Bronchial epithelial cell (primary cell): Measurements from ENCODE around the gene PIK3C2B. TPM values are rescaled to one million over a fixed set of nuclear protein-coding genes. Genes with fewer than 3 reads are reported as not detected.

Experiments used
- DNase-seq: peaks from one replicate; pipeline ENCODE4 v3.0.0-alpha.2; 2010; ENCODE audit warnings: low read depth
- FAIRE-seq: peaks from 2 replicates; lab custom pipeline; 2011; peaks lifted over from hg19 to GRCh38; lab: Jason Lieb, UNC
- H3K27me3 ChIP-seq: 2 replicates; pipeline ENCODE4 v1.5.1; 2011; ENCODE audit warnings: low read length; ENCODE audit not compliant: control insufficient read depth, insufficient read depth
- H3K36me3 ChIP-seq: 2 replicates; pipeline ENCODE4 v1.5.1; 2011; ENCODE audit warnings: low read length; ENCODE audit not compliant: control insufficient read depth, insufficient read depth
- H3K4me3 ChIP-seq: 2 replicates; pipeline ENCODE4 v1.5.1; 2011; ENCODE audit warnings: mild to moderate bottlenecking, low read depth, low read length, control low read depth
- CTCF ChIP-seq: IDR thresholded peaks from 2 replicates; pipeline ENCODE4 v1.5.1; 2011; ENCODE audit warnings: mild to moderate bottlenecking, moderate library complexity, low read length, control low read depth, inconsistent platforms; ENCODE audit not compliant: insufficient read depth, severe bottlenecking
- total RNA-seq: library from RNA; depleted of rRNA; stranded (reverse); fragments of >200 nt; gene quantifications from 2 replicates; pipeline ENCODE4 v1.2.1, GENCODE V29; 2014

PIK3C2B gene
- total RNA-seq, 1 donor from 2014 or later: 2.1 TPM

DNA sequence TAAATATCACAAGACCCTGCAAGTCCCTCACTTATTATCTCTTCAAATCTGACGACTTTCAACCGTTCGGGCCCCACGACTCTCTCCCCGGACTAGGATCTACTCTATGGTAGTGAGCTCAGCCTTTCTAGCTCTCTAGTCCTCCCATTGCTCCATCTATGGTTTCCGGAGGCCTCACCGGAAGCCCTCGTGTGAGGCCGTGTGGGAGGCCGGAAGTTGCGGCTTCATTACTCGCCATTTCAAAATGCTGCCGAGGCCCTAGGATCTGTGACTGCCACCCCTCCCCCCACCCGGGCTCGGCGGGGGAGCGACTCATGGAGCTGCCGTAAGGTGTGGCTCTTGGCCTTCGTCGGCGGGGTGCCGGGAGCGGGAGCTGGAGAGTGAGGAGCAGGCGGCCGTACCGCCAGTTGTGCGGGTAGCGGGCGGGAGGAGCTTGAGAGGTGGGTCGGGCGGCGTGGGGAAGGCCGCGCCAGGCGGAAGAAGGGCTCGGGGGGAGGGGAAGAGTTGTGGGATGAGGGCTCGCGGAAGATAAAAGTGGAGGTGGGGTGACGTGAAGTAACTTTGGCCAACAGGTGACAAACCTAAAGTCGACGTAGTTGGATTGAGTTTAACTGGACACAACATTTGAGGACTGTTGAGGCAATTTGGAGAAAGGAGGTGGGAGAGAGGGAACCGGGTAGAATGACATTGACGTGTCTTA lies 21.7 kb upstream of the PIK3C2B start, which contains the start of gene MDM4:
MDM4 (plus strand) TSS at position 227 of the 700 bp plus-strand sequence. CDS start 9,113 bp downstream, outside the sequence.
- Histone ChIP-seq H3K4me3 (peak within 1 kb of the TSS; percentile 68), H3K27me3 (no peaks in the 10 kb centered on the region), H3K36me3 (peaks cover 11% of the 10 kb centered on the region)
- DNase-seq: peak; percentile 91
- FAIRE-seq: no peak
- no peak for TF ChIP-seq CTCF

- FAIRE-seq: no peak
- DNase-seq: no peak
- TF ChIP-seq CTCF: no peak
- peaks cover 10% of the 10 kb centered on the region for H3K36me3 ChIP-seq
- H3K27me3 ChIP-seq: no peaks in the 10 kb centered on the region
- no peak overlapping the region for H3K4me3 ChIP-seq
These were observed 20.2 kb upstream of the PIK3C2B start for GRCh38 chr1:204514828-204515227.

DNA sequence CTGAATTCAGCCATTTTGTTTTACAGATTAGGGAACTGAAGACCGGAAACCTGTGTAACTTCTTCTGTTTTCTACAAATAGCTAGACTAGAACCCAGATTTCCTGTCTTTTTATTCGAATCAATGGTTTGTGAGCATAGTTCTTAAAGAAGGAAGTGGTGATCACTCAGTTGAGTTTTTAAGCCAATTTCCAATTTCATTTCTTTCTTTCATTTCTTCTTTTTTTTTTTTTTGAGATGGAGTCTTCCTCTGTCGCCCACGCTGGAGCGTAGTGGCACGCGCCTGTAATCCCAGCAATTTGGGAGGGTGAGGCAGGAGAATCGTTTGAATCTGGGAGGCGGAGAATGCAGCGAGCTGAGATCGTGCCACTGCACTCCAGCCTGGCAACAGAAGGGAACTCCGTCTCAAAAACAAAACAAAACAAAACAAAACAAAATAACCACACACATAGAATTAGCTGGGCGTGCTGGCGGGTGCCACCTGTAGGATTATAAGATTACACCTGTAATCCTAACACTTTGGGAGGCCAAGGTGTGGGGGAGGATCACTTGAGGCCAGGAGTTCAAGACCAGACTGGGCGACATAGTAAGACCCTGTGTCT lies 18.6 kb upstream of the PIK3C2B start:
- no peaks in the 10 kb centered on the region for H3K27me3 ChIP-seq
- DNase-seq (no peak), FAIRE-seq (no peak)
- no peak for TF ChIP-seq CTCF
- H3K36me3 ChIP-seq: peaks cover 5% of the 10 kb centered on the region
- H3K4me3 ChIP-seq: no peak overlapping the region

DNA sequence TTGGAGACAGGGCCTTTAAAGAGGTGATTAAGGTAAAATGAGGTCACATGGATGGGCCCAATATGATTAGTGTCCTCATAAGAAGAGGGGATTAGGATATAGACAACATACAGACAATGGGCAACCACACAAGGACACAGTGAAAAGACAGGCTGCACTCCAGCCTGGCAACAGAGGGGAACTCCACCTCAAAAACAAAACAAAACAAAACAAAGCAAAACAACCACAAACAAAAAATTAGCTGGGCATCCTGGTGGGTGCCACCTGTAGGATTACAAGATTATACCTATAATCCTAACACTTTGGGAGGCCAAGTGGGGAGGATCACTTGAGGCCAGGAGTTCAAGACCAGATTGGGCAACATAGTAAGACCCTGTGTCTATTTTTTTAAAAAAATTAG lies 16.8 kb upstream of the PIK3C2B start:
- Histone ChIP-seq H3K27me3 (no peaks in the 10 kb centered on the region), H3K36me3 (no peaks in the 10 kb centered on the region), H3K4me3 (no peak overlapping the region)
- DNase-seq (no peak), FAIRE-seq (no peak)
- no peak for TF ChIP-seq CTCF

- DNase-seq (peak; percentile 81), FAIRE-seq (no peak)
- no peak for TF ChIP-seq CTCF
- Histone ChIP-seq H3K36me3 (no peaks in the 10 kb centered on the region), H3K27me3 (no peaks in the 10 kb centered on the region), H3K4me3 (no peak overlapping the region)
These were observed 14.6 kb upstream of the PIK3C2B start for GRCh38 chr1:204509186-204509635.
